GM19463 (cell line): ENCODE results near the gene PPID.
"Not testable (repeated sequence)": the region's sequence is repeated elsewhere in the genome, so short reads cannot be mapped to it uniquely, and the experiment has no call there.

Experiments
- ATAC-seq: cut with Tn5 transposase; IDR thresholded peaks from one replicate; pipeline ENCODE4 v1.9.1; 2021; ENCODE audit warnings: mild to moderate bottlenecking, moderate library complexity; ENCODE audit not compliant: unreplicated experiment

The PPID gene

DNA sequence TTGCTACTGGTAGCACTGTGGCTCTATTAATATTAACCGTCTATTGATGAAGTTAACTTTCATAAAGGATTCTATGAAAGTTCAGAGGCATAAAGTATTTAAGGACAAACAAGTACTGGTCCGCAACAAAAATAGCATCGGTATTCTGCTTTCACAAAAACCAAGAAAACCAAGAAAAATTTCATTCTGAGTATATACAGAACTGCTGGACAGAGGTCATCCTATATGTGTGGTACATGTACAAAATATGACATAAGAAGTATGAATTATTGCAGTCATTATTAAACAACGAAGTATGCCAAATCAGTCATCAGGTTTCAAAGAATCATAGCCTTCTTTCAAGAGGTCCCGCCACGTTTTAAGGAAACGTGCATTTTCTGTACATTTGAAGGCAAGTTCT is 53.9 kb downstream of the PPID start:
- no peak for ATAC-seq

DNA sequence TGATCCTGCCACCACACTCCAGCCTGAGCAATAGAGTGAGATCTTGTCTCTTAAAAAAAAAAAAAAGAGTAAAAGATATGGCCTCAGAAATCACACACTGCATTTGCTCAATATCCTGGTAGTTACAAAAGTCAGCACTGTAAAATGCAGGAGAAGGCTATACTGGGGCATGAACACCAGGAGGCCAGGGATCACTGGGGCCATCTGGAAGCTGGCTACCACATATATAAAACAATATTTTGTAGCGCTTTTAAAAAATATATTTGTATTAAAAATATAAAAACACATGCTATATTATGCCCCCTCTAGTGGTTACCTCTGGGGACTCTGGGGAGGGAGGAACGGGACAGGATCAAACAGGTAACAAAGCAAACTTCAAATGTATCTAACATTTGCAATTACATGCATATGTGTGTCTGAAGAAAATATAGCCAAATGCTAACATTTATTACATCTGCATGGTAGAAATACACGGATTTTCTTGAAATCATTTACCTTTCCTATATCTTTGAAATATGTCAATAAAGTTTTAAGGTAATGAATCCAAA is 55.5 kb downstream of the PPID start:
- no peak for ATAC-seq

DNA sequence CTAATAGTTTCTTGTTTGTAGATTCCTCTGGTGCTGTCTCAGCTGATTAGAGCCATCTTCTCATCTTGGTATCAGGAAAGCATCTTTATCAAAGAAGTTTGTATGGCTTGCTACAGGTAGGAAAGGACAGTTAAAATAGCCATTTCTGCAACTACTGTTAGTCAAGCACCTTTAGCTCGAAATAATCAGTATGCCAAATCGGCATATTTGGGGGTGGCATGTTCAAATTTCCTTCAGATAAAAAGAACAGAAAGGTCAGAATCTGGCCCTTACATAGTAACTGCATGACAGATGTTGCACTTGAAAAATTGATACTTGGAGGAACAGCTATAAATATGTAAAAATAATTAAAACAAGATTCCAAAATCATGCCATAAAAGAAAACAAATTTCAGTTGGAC is 56.3 kb downstream of the PPID start:
- ATAC-seq = no peak

DNA sequence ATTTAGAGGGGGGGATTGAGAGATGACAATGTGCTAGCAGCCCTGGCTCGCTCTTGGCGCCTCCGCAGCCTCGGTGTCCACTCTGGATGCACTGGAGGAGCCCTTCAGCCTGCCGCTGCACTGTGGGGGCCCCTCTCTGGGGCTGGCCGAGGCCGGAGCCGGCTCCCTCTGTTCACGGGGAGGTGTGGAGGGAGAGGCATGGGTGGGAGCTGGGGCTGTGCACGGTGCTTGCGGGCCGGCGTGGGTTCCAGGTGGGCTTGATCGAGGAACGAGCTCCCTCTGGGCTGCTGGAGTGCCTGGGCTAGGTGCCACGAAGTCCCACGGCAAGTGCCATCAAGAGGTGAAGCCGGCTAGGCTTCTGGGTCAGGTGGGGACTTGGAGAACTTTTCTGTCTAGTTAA is 58.4 kb downstream of the PPID start:
- ATAC-seq = no peak

DNA sequence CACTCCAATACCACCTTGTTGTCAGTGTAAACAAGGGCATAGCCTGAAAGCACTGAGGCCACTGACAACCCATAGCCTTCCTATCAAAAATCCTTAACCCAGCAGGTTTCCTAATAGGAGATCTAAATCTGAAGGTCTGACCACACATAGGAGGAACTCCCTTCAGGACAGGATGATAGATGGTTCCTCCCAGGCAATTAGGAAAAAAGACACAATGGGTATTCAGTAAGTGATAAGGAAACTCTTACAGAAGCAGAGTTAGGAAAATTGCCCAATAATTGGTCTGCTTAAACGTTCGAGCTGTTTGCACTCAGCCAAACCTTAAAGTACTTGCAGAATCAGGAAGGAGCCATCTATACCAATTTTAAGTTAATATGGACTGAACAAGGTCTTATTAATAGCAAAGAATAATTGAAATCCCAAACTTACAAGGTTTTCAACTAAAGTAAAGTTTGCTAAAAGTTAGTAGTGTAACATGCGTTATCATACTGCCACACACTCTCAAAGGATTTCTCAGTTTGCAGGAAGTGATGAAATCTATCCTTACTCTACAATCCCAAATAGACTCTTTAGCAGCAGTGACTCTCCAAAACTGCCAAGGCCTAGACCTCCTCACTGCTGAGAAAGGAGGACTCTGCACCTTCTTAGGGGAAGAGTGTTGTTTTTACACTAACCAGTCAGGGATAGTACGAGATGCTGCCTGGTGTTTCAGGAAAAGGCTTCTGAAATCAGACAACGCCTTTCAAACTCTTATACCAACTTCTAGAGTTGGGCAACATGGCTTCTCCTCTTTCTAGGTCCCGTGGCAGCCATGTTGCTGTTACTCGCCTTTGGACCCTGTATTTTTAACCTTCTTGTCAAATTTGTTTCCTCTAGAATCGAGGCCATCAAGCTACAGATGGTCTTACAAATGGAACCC is 59.2 kb downstream of the PPID start:
- ATAC-seq = not testable (repeated sequence)

DNA sequence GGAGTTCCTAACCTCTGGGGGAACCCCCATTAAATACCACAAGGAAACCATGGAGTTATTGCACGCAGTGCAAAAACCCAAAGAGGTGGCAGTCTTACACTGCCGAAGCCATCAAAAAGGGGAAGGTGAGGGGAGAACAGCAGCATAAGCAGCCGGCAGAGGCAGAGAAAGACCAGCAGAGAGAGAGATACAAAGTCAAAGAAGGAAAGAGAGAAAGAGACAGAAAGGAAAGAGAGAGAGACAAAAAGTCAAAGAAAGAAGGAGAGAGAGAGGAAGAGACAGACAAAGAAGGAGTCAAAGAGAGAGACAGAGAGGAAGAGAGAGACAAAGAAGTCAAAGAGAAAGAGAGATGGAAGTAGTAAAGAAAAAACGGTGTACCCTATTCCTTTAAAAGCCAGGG is 59.9 kb downstream of the PPID start:
- ATAC-seq = not testable (repeated sequence)
